Endothelial cell of umbilical vein (primary cell): ENCODE measurements around the gene ASB7. TPM values are rescaled to one million over a fixed set of nuclear protein-coding genes. Genes with fewer than 3 reads are reported as not detected.

Experiments used
- BruUV-seq: library from RNA; stranded (reverse); fragments of 400-500 nt; replicated peaks from 2 replicates; lab custom pipeline; 2021; lab: Mats Ljungman, UMichigan
- CTCF ChIA-PET: fragments of 300-600, 350-600 bp; sonication (Branson Sonifier 250); formaldehyde crosslinking; loops from one replicate; lab custom pipeline; 2021; ENCODE audit warnings: antibody characterized with exemption, inconsistent platforms; lab: Charles Lee
- POLR2A ChIA-PET: fragments of 300-600, 350-600 bp; sonication (Branson Sonifier 250); formaldehyde crosslinking; loops from one replicate; lab custom pipeline; 2021; ENCODE audit warnings: antibody characterized with exemption, inconsistent platforms; lab: Charles Lee
- DNase-seq: peaks from one replicate; pipeline ENCODE4 v3.0.0-alpha.2; 2011; ENCODE audit warnings: low read depth, low spot score
- FAIRE-seq: peaks from 2 replicates; lab custom pipeline; 2011; peaks lifted over from hg19 to GRCh38; lab: Jason Lieb, UNC
- H2AFZ ChIP-seq: 2 replicates; pipeline ENCODE4 v1.6.0; 2012; ENCODE audit warnings: low read depth, low read length, control low read depth, inconsistent platforms
- H3K27ac ChIP-seq: 2 replicates; pipeline ENCODE4 v1.5.1; 2011; ENCODE audit warnings: low read depth, mild to moderate bottlenecking, control low read depth, low read length, moderate library complexity; ENCODE audit not compliant: insufficient read depth
- H3K27me3 ChIP-seq, 2 experiments: 2 replicates each; pipeline versions ENCODE4 v1.6.0 to v1.6.1; 2011; ENCODE audit warnings: low read length in 2 of 2, mixed read lengths in 1 of 2; ENCODE audit not compliant: control insufficient read depth in 2 of 2, insufficient read depth in 2 of 2
- H3K36me3 ChIP-seq, 2 experiments: 2 replicates in 1 of 2; 3 replicates in 1 of 2; pipeline ENCODE4 v1.5.1; 2011; ENCODE audit warnings: low read length in 2 of 2, mild to moderate bottlenecking in 1 of 2, moderate library complexity in 1 of 2; ENCODE audit not compliant: control insufficient read depth in 2 of 2, insufficient read depth in 2 of 2; ENCODE audit errors: extremely low read depth in 1 of 2
- H3K4me1 ChIP-seq: 3 replicates; pipeline ENCODE4 v1.5.1; 2011; ENCODE audit warnings: mild to moderate bottlenecking, low read length; ENCODE audit not compliant: control insufficient read depth, insufficient read depth; ENCODE audit errors: extremely low read depth
- H3K4me2 ChIP-seq: 2 replicates; pipeline ENCODE4 v1.6.1; 2011; ENCODE audit warnings: low read length, control low read depth, mixed read lengths; ENCODE audit not compliant: insufficient read depth
- H3K4me3 ChIP-seq, 3 experiments: fragments of 200-600 bp in 1 of 3; sonication (generic), shearing (Covaris generic) in 1 of 3; replicated peaks in 1 of 3; 2 replicates each; pipeline ENCODE4 v1.5.1; 2011 to 2016; ENCODE audit warnings: control low read depth in 3 of 3, low read length in 3 of 3, mild to moderate bottlenecking in 2 of 3, inconsistent platforms in 1 of 3, low read depth in 1 of 3, moderate library complexity in 1 of 3; ENCODE audit not compliant: insufficient read depth in 1 of 3
- H3K79me2 ChIP-seq: 2 replicates; pipeline ENCODE4 v1.6.0; 2012; ENCODE audit warnings: low read length, inconsistent platforms; ENCODE audit not compliant: control insufficient read depth, insufficient read depth
- H3K9ac ChIP-seq: replicated peaks from 2 replicates; pipeline ENCODE3; 2011; ENCODE audit warnings: low read length, control low read depth; ENCODE audit not compliant: insufficient read depth; ENCODE audit errors: extremely low read depth
- H3K9me1 ChIP-seq: replicated peaks from 3 replicates; pipeline ENCODE4 v1.6.0; 2011; ENCODE audit warnings: mild to moderate bottlenecking, low read length; ENCODE audit not compliant: control insufficient read depth, insufficient read depth; ENCODE audit errors: extremely low read depth
- H3K9me3 ChIP-seq: replicated peaks from 2 replicates; pipeline ENCODE4 v1.5.1; 2012; ENCODE audit warnings: low read length, inconsistent platforms; ENCODE audit not compliant: control insufficient read depth, insufficient read depth
- H4K20me1 ChIP-seq: replicated peaks from 2 replicates; pipeline ENCODE3; 2011; ENCODE audit warnings: mild to moderate bottlenecking, low read length; ENCODE audit not compliant: control insufficient read depth, insufficient read depth; ENCODE audit errors: extremely low read depth
- EZH2 ChIP-seq: IDR thresholded peaks from 2 replicates; pipeline ENCODE4 v1.6.1; 2012; ENCODE audit warnings: borderline replicate concordance, low read depth, mild to moderate bottlenecking, moderate library complexity, low read length, inconsistent platforms; ENCODE audit not compliant: severe bottlenecking
- FOS ChIP-seq: IDR thresholded peaks from 2 replicates; pipeline ENCODE4 v1.6.1; 2011; ENCODE audit warnings: mild to moderate bottlenecking, low read length, moderate library complexity, borderline replicate concordance; ENCODE audit not compliant: insufficient read depth
- GATA2 ChIP-seq: IDR thresholded peaks from 2 replicates; pipeline ENCODE4 v1.7.0; 2011; ENCODE audit warnings: low read depth, mild to moderate bottlenecking, moderate library complexity, mixed read lengths, low read length; ENCODE audit not compliant: insufficient read length, insufficient read depth
- JUN ChIP-seq: IDR thresholded peaks from 2 replicates; pipeline ENCODE4 v1.6.1; 2011; ENCODE audit warnings: borderline replicate concordance, low read depth; ENCODE audit not compliant: insufficient read length, insufficient read depth
- MYC ChIP-seq: IDR thresholded peaks from one replicate; pipeline ENCODE4 v1.6.1; 2011; ENCODE audit warnings: mild to moderate bottlenecking, low read depth, low read length
- POLR2A ChIP-seq: IDR thresholded peaks from 2 replicates; pipeline ENCODE4 v1.6.1; 2012; ENCODE audit warnings: low read depth, mild to moderate bottlenecking, control low read depth, low read length
- POLR2AphosphoS5 ChIP-seq: IDR thresholded peaks from 2 replicates; pipeline ENCODE4 v1.6.1; 2012; ENCODE audit warnings: low read depth, mild to moderate bottlenecking, control low read depth, low read length, moderate library complexity; ENCODE audit not compliant: insufficient read depth
- dilution Hi-C: fragments of 300-500 bp; cut with MboI; formaldehyde crosslinking; loops from one replicate; pipeline ENCODE4 v1.15.0; 2019; ENCODE audit warnings: low sequenced_read_pairs; ENCODE audit not compliant: extremely low pct_ligation_motif_present
- intact Hi-C: fragments of 100-400 bp; cut with micrococcal nuclease; formaldehyde crosslinking; loops from one replicate; pipeline ENCODE4 v1.10.0; 2022
- polyA plus RNA-seq, 4 experiments: library from polyadenylated mRNA; depleted of rRNA in 3 of 4; stranded (reverse) in 3 of 4; unstranded in 1 of 4; fragments of >200 nt; gene quantifications; 2 replicates each; pipeline versions ENCODE4 v1.2.1 to v1.2.3, GENCODE V29; 2011 to 2012; ENCODE audit warnings: missing spikeins in 1 of 4
- total RNA-seq: library from RNA; stranded (reverse); gene quantifications from 2 replicates; pipeline ENCODE4 v1.2.3, GENCODE V29; 2021
- TF ChIP-seq, protein P1 (sequence below): IDR thresholded peaks from 2 replicates; pipeline ENCODE4 v1.6.1; 2011; ENCODE audit not compliant: insufficient read depth, insufficient read length
- TF ChIP-seq, protein P2 (sequence below), 2 donors: IDR thresholded peaks; 1 replicate in 1 of 2; 2 replicates in 1 of 2; pipeline ENCODE4 v1.5.1; 2011; ENCODE audit warnings: low read length in 2 of 2, mild to moderate bottlenecking in 2 of 2, moderate library complexity in 2 of 2, control low read depth in 1 of 2, inconsistent platforms in 1 of 2, low read depth in 1 of 2; ENCODE audit not compliant: insufficient read depth in 1 of 2; ENCODE audit errors: extremely low read depth in 1 of 2

Gene ASB7
- total and polyA plus RNA-seq, 2 donors (not counting 3 experiments of a cell fraction or from before 2014, with no cell fraction given) = 6.8 to 13.3 TPM

DNA sequence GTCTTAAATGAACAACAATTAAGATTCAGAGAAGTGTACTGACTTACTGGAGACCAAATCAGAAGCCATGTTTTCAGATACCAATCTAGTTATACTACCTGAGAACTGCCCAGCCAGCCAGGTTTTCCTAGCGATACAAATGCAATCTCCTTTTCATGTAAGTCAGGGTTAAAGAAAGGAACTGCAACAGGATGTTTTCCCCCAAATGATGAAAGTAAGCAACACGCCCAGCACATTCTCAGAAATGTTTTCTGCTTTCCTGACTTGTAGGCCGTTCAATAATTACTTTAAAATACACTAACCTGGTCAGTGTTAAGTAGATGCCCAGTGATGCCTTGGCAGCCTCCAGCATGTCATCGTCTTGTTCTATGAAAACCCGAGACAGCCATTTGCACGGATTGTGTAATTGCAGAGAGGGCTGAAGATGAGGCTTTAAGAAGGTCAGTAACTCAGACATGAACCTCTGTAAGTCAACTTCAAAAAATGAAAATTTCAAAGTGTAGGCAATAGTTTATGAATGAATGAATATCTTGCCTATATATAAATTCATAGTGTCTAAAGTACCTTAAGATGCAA, 30.7 kb upstream of the ASB7 start:
- intact Hi-C loops = loop anchor here (1.0 to 2.0 kb wide), 2 partner anchors 222 to 643 kb away; no protein-coding TSS in a partner anchor
- H3K9me1 ChIP-seq = no peaks in the 10 kb centered on the region
- no peak overlapping the region for H3K27ac ChIP-seq
- DNase-seq = no peak
- H2AFZ ChIP-seq = no peak overlapping the region
- no peak overlapping the region for H3K9ac ChIP-seq
- ChIA-PET CTCF (interaction anchor here (1.0 to 2.9 kb wide), 15 partner anchors 9 to 1299 kb away, joined by 3 to 69 read pairs (median 8); partner anchors contain the start of genes ADAMTS17, ASB7 and LINS1), POLR2A (no interaction called here)
- H3K9me3 ChIP-seq = no peaks in the 10 kb centered on the region
- H3K36me3 ChIP-seq = peaks cover 2 to 11% of the 10 kb centered on the region in 2 experiments
- no TSS peak for BruUV-seq
- dilution Hi-C loops = no loop called here
- no peak for FAIRE-seq
- H3K4me3 ChIP-seq = no peak overlapping the region
- H3K4me2 ChIP-seq = no peak overlapping the region
- no peaks in the 10 kb centered on the region for H3K79me2 ChIP-seq
- no peaks in the 10 kb centered on the region for H3K27me3 ChIP-seq
- TF ChIP-seq JUN (no peak), MYC (no peak), EZH2 (no peak), POLR2A (no peak), POLR2AphosphoS5 (no peak), FOS (no peak), GATA2 (no peak)
- TF ChIP-seq, protein P1, sequence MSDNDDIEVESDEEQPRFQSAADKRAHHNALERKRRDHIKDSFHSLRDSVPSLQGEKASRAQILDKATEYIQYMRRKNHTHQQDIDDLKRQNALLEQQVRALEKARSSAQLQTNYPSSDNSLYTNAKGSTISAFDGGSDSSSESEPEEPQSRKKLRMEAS = no peak
- TF ChIP-seq, protein P2, sequence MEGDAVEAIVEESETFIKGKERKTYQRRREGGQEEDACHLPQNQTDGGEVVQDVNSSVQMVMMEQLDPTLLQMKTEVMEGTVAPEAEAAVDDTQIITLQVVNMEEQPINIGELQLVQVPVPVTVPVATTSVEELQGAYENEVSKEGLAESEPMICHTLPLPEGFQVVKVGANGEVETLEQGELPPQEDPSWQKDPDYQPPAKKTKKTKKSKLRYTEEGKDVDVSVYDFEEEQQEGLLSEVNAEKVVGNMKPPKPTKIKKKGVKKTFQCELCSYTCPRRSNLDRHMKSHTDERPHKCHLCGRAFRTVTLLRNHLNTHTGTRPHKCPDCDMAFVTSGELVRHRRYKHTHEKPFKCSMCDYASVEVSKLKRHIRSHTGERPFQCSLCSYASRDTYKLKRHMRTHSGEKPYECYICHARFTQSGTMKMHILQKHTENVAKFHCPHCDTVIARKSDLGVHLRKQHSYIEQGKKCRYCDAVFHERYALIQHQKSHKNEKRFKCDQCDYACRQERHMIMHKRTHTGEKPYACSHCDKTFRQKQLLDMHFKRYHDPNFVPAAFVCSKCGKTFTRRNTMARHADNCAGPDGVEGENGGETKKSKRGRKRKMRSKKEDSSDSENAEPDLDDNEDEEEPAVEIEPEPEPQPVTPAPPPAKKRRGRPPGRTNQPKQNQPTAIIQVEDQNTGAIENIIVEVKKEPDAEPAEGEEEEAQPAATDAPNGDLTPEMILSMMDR (IDR thresholded peaks at IDR 0.05; ENCODE audit: extremely low read depth in 1 of 2, insufficient read depth in 1 of 2, low read depth in 1 of 2, low read length in 2 of 2) = no peak
- no peaks in the 10 kb centered on the region for H3K4me1 ChIP-seq
- H4K20me1 ChIP-seq = no peaks in the 10 kb centered on the region
